Ascending aorta (tissue), 2 donors: Measurements from ENCODE around the gene PTGES. TPM values are rescaled to one million over a fixed set of nuclear protein-coding genes. Genes with fewer than 3 reads are reported as not detected.

Source experiments
- DNase-seq, 2 donors: peaks; one replicate each; pipeline ENCODE4 v3.0.0-alpha.2; 2019; ENCODE audit warnings: low spot score in 2 of 2
- H3K27ac ChIP-seq, 2 donors: fragments of 200-600 bp; sonication (generic); one replicate each; pipeline ENCODE4 v1.5.1; 2016 to 2017; ENCODE audit warnings: mild to moderate bottlenecking in 1 of 2
- H3K27me3 ChIP-seq: fragments of 200-600 bp; sonication (generic); one replicate; pipeline ENCODE4 v1.5.1; 2017
- H3K36me3 ChIP-seq, 2 donors: fragments of 200-600 bp; sonication (generic); one replicate each; pipeline ENCODE4 v1.5.1; 2016
- H3K4me1 ChIP-seq, 2 donors: fragments of 200-600 bp; sonication (generic); one replicate each; pipeline ENCODE4 v1.5.1; 2016 to 2017; ENCODE audit warnings: mild to moderate bottlenecking in 1 of 2
- H3K4me3 ChIP-seq, 2 donors: fragments of 200-600 bp; sonication (generic); one replicate each; pipeline ENCODE4 v1.5.1; 2016 to 2017; ENCODE audit warnings: mild to moderate bottlenecking in 1 of 2
- H3K9me3 ChIP-seq, 2 donors: fragments of 200-600 bp; sonication (generic); one replicate each; pipeline ENCODE4 v1.5.1; 2016
- intact Hi-C: fragments of 100-400 bp; cut with DNase I; formaldehyde crosslinking; loops from one replicate; pipeline ENCODE4 v1.15.1; 2023
- total RNA-seq: library from RNA; depleted of rRNA; stranded (reverse); fragments of >200 nt; gene quantifications from one replicate; pipeline ENCODE4 v1.1.0, GENCODE V29; 2016
- TF ChIP-seq, protein P1 (sequence below), 3 experiments: fragments of 200-600 bp in 2 of 3; fragments of 450-650 bp in 1 of 3; sonication (generic) in 2 of 3; IDR thresholded peaks; one replicate each; pipeline ENCODE4 v1.5.1; 2016 to 2019; ENCODE audit warnings: antibody characterized with exemption in 3 of 3, mild to moderate bottlenecking in 1 of 3, moderate library complexity in 1 of 3

The PTGES gene
- total RNA-seq, 1 donor from 2014 or later: 8.9 TPM

DNA sequence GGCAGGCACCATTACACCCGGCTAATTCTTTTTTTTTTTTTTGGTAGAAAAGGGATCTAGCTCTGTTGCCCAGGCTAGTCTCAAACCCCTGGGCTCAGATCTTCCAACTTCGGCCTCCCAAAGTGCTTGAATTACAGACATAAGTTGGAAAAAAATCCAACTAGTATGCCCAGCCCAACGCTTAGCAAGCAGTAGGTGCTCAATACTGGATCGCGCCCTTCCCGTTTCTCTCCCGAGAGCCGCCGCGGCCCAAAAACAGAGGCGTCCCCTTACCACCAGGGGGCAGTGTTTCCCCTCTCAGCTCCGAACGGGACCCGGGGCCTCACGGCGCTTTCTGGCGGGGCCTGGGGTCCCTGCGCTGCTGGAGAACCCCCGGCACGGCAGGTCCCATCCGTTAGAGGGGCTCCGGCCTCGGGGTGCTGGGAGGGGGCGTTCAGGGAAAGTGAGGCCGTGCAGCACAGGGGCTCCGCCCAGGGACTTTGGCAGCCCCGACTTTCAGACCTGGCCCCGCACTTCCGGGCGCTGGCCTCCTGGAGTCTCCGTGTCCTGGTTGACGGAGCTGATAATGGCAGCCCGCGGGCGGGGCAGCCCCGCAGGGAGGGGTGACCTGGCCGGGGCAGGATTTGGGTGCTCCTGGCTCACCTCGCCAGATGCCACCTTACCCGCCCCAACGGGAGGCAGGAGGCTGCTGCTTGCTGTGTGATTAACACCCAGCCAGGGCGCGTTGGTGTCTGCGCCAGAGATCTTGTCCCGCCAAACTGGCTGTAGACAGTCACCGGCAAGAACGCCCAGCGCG, 15.2 kb downstream of the PTGES start:
- H3K4me3 ChIP-seq: peak overlapping the region; percentile 49 to 82
- TF ChIP-seq, protein P1, sequence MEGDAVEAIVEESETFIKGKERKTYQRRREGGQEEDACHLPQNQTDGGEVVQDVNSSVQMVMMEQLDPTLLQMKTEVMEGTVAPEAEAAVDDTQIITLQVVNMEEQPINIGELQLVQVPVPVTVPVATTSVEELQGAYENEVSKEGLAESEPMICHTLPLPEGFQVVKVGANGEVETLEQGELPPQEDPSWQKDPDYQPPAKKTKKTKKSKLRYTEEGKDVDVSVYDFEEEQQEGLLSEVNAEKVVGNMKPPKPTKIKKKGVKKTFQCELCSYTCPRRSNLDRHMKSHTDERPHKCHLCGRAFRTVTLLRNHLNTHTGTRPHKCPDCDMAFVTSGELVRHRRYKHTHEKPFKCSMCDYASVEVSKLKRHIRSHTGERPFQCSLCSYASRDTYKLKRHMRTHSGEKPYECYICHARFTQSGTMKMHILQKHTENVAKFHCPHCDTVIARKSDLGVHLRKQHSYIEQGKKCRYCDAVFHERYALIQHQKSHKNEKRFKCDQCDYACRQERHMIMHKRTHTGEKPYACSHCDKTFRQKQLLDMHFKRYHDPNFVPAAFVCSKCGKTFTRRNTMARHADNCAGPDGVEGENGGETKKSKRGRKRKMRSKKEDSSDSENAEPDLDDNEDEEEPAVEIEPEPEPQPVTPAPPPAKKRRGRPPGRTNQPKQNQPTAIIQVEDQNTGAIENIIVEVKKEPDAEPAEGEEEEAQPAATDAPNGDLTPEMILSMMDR (IDR thresholded peaks at IDR 0.05): peak; percentile 95 to 97 (median 97)
- no peaks in the 10 kb centered on the region for H3K27me3 ChIP-seq
- H3K27ac ChIP-seq: peak overlapping the region; percentile 47 to 68
- no peaks in the 10 kb centered on the region for H3K36me3 ChIP-seq
- no peaks in the 10 kb centered on the region for H3K9me3 ChIP-seq
- intact Hi-C loops: loop anchor here (1.0 kb wide), 2 partner anchors 46 to 95 kb away; partner anchors contain the start of gene ASB6
- DNase-seq: peak in 1 of 2 donors; percentile 92
- H3K4me1 ChIP-seq: no peaks in the 10 kb centered on the region

DNA sequence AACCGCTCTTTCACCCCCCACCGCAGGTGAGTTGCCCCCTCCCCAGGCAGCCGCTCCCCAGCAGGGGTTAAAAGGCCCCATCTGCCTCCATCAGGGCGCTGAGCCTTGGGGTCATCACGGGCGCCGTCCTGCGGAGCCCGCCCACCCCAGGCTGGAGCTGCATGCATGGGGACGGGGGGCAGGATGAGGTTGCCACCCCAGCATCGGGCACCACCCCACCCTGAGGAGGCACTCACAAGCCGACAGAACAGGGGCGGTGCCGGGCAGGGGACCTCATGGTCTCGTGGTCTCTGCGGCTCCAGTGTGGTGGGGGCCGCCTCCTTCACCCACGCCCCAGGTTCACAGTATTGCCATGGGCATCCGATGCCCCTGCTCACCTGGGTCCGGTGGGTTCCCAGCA, 16.5 kb downstream of the PTGES start:
- Histone ChIP-seq H3K27me3 (no peaks in the 10 kb centered on the region), H3K36me3 (no peaks in the 10 kb centered on the region), H3K27ac (no peak overlapping the region), H3K4me1 (no peaks in the 10 kb centered on the region), H3K4me3 (no peak overlapping the region), H3K9me3 (no peaks in the 10 kb centered on the region)
- DNase-seq: no peak
- intact Hi-C loops: no loop called here
- TF ChIP-seq, protein P1 (IDR thresholded peaks at IDR 0.05): no peak

DNA sequence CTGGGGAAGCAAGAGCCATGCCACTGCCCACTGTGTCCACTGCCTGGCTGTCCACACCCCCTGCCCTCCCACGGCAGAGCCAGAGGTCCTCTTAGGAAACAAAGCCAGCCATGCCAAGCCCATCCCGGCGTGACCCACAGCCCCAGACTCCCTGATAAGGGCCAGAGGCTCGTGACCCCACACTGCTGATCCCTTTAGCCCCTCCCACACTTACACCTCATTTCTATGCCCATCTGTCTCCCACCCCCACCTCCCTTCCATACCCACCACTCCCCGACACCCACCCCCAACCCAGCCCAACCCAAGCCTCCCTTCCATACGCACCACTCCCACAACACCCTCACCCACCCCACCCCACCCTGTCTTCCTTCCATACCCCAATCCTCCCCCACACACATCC, 17.3 kb downstream of the PTGES start:
- H3K27me3 ChIP-seq: no peaks in the 10 kb centered on the region
- DNase-seq: no peak
- intact Hi-C loops: no loop called here
- H3K36me3 ChIP-seq: no peaks in the 10 kb centered on the region
- no peaks in the 10 kb centered on the region for H3K9me3 ChIP-seq
- H3K4me1 ChIP-seq: no peaks in the 10 kb centered on the region
- TF ChIP-seq, protein P1 (IDR thresholded peaks at IDR 0.05): no peak
- no peak overlapping the region for H3K4me3 ChIP-seq
- H3K27ac ChIP-seq: no peak overlapping the region

DNA sequence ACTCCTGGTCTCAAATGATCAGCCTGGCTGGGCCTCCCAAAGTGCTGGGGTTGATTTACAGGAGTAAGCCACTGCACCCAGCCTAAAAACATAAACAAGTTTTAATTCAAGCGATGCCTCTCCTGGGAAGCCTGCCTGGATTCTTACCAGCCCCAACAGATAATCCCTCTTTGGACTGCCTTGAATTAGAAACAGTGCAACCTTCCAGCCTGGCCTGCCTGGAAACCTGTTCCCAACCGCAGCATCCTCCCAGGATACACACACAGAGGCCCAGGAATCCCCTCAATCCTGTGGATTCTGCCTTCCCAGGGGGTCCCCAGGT, 19.2 kb downstream of the PTGES start:
- Histone ChIP-seq H3K27me3 (no peaks in the 10 kb centered on the region), H3K9me3 (no peaks in the 10 kb centered on the region), H3K4me3 (no peak overlapping the region), H3K27ac (no peak overlapping the region), H3K36me3 (no peaks in the 10 kb centered on the region), H3K4me1 (no peaks in the 10 kb centered on the region)
- no peak for DNase-seq
- intact Hi-C loops: no loop called here
- TF ChIP-seq, protein P1 (IDR thresholded peaks at IDR 0.05): no peak

DNA sequence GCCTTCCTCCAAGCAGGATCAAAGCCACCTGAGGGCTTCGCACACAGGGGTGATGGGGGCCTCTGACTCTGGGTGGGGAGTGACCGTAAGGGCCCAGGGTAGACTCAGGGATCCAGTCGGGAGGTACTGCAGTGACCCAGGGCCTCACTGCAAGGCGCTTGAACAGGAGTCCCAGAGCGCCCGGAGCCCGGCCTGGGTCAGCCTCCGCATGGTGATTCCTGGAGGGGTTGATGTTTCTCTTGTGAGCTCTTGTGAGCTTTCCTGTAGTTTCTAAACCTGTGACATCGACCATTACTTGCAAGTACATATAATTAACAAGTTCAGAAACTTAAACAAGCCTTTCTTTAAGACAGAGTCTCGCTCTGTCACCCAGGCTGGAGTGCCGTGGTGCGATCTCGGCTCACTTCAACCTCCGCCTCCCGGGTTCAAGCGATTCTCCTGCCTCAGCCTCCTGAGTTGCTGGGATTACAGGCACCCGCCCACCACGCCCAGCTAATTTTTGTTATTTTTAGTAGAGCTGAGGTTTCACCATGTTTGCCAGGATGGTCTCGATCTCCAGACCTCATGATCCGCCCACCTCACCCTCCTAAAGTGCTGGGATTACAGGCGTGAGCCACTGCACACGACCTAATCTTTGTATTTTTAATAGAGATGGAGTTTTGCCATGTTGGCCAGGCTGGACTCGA, 19.8 kb downstream of the PTGES start:
- Histone ChIP-seq H3K27me3 (no peaks in the 10 kb centered on the region), H3K4me1 (no peaks in the 10 kb centered on the region), H3K4me3 (no peak overlapping the region), H3K36me3 (no peaks in the 10 kb centered on the region), H3K9me3 (no peaks in the 10 kb centered on the region), H3K27ac (no peak overlapping the region)
- TF ChIP-seq, protein P1 (IDR thresholded peaks at IDR 0.05): no peak
- intact Hi-C loops: no loop called here
- DNase-seq: no peak
